GM18505 (cell line): ENCODE data around the gene PLEKHA8.

Experiments used
- ATAC-seq: cut with Tn5 transposase; IDR thresholded peaks from one replicate; pipeline ENCODE4 v1.9.1; 2021; ENCODE audit not compliant: unreplicated experiment
- POLR2A ChIP-seq: IDR thresholded peaks from 4 replicates; pipeline ENCODE4 v1.6.1; 2011; ENCODE audit warnings: borderline replicate concordance; ENCODE audit not compliant: insufficient read depth, insufficient read length; ENCODE audit errors: extremely low read depth

Gene PLEKHA8

GRCh38 chr7:30171766-30172447 lies 143.7 kb downstream of the PLEKHA8 start:
- ATAC-seq: no peak
- no peak for TF ChIP-seq POLR2A

DNA sequence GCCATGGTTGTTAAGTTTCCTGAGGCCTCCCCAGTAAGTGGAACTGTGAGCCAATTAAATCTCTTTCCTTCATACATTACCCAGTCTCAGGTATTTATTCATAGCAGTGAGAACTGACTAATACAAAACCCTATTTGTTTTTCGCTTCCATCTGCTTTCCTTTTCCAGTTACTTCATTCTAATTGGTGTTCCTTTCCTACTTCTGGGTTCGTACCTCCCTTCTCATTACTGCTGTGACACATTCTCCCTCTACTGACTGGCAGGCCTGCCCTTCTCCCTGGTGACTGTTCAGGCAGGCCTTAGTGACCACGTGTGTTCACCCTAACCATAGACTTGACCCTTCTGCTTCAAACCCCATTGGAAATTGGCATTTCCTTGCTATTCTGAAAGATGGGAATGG lies 144.2 kb downstream of the PLEKHA8 start:
- no peak for ATAC-seq
- TF ChIP-seq POLR2A: no peak

GRCh38 chr7:30173058-30173897 lies 145.1 kb downstream of the PLEKHA8 start:
- no peak for ATAC-seq
- no peak for TF ChIP-seq POLR2A

GRCh38 chr7:30175180-30175579 lies 147.0 kb downstream of the PLEKHA8 start:
- ATAC-seq: no peak
- TF ChIP-seq POLR2A: no peak

- ATAC-seq: no peak
- TF ChIP-seq POLR2A: no peak
Measured at GRCh38 chr7:30175636-30176147, 147.5 kb downstream of the PLEKHA8 start.

DNA sequence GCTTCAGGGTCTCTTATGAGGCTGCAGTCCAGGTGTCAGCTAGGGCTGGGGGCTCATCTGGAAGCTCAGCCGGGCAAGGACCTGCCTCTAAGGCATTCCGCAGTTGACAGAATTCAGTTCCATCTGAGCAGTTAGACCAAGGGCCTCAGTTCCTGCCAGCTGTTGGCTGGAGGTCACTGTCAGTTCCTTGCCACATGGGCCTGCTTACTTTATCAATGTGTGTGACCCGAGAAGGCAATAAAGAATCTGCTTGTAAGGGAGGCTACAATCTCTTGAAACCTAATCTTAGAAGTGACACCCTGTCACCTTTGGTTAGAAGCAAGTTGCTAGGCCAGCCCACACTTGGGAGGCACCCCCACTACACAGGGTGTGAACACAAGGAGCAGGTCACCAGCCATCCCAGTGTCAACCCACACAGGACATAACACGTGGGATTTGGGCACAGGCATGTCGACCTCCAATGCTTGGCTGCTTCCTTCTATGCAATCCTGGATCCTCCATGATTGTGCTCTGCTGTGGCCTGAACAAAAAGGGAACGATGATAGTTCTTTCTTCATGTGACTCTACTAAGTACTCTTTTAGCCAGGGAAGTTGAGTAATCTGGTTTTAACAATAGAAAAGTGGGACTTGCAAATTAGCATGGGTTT lies 148.4 kb downstream of the PLEKHA8 start:
- no peak for ATAC-seq

DNA sequence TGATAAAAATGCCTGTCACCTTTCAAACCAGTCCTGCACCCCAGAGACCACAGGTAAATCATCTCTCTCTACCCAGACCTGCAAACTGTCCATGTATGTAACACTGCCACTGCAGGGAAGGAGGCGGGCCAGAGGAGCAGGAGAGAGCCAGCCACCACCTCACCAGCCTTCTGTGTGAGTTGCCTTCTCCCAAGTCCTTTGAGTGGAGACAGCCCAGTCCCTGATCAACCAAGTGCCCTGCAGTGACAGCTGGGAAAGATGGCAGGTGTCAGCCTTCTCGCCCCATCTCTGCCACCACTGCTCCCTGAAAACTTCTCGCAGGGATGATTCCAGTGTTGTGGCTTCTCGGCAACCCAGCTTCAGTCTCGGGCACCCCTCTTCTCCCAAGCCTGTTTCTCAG lies 149.0 kb downstream of the PLEKHA8 start:
- TF ChIP-seq POLR2A: no peak
- no peak for ATAC-seq

More for the DNA sequence above, 148.4 kb downstream of the PLEKHA8 start:
- no peak for TF ChIP-seq POLR2A

DNA sequence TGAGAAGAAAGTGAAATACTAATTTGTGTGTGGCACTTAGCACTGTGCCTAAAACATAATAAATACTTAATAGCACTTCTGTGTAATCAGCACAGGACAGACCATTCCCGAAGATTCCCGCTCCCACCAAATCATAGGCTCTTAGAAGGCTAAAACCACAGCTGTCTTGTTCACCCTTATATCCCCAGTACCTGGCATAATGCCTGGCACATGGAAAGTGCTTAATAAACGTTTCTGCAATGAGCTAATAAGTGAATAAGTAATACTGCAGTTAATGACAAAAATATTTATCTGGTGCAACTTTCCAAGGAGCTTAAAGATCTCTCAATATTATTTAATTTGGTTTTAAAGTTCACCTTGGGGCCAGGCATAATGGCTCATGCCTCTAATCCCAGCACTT lies 149.8 kb downstream of the PLEKHA8 start:
- ATAC-seq: no peak
- no peak for TF ChIP-seq POLR2A

- peak; percentile 34 for TF ChIP-seq POLR2A
- ATAC-seq: peak; percentile 81
Measured at GRCh38 chr7:30178748-30179436, 150.7 kb downstream of the PLEKHA8 start.
